ENCODE results near the gene ADGRL3. TPM values are rescaled to one million over a fixed set of nuclear protein-coding genes. Genes with fewer than 3 reads are reported as not detected.
"Not testable (repeated sequence)": the region's sequence is repeated elsewhere in the genome, so short reads cannot be mapped to it uniquely, and the experiment has no call there.

The ADGRL3 gene
- total RNA-seq, 1 donor from 2014 or later = 55.9 TPM

- DNase-seq = no peak
Measured at GRCh38 chr4:61657016-61657415, 456.9 kb downstream of the ADGRL3 start.

GRCh38 chr4:61661960-61662359 lies 461.8 kb downstream of the ADGRL3 start:
- DNase-seq = no peak

- DNase-seq = no peak
Measured at GRCh38 chr4:61662362-61662761, 462.2 kb downstream of the ADGRL3 start.

GRCh38 chr4:61663310-61663709 lies 463.2 kb downstream of the ADGRL3 start:
- no peak for DNase-seq

- no peak for DNase-seq
Measured at GRCh38 chr4:61665649-61666048, 465.5 kb downstream of the ADGRL3 start.

GRCh38 chr4:61666244-61666643 lies 466.1 kb downstream of the ADGRL3 start:
- DNase-seq = peak; percentile 90

- no peak for DNase-seq
Measured at GRCh38 chr4:61671599-61671998, 471.5 kb downstream of the ADGRL3 start.

- no peak for DNase-seq
Measured at GRCh38 chr4:61675464-61675863, 475.3 kb downstream of the ADGRL3 start.

- no peak for DNase-seq
Measured at GRCh38 chr4:61678297-61678696, 478.2 kb downstream of the ADGRL3 start.

- no peak for DNase-seq
Measured at GRCh38 chr4:61693520-61693919, 493.4 kb downstream of the ADGRL3 start.

GRCh38 chr4:61714387-61714911 lies 514.3 kb downstream of the ADGRL3 start:
- no peak for DNase-seq

- no peak for DNase-seq
Measured at GRCh38 chr4:61716426-61716825, 516.3 kb downstream of the ADGRL3 start.

GRCh38 chr4:61723492-61723891 lies 523.4 kb downstream of the ADGRL3 start:
- DNase-seq = no peak

GRCh38 chr4:61727286-61727685 lies 527.2 kb downstream of the ADGRL3 start:
- peak; percentile 9 for DNase-seq

- no peak for DNase-seq
Measured at GRCh38 chr4:61734409-61734808, 534.3 kb downstream of the ADGRL3 start.

GRCh38 chr4:61739887-61740286 lies 539.8 kb downstream of the ADGRL3 start:
- DNase-seq = no peak

GRCh38 chr4:61740886-61741285 lies 540.8 kb downstream of the ADGRL3 start:
- no peak for DNase-seq

- peak; percentile 73 for DNase-seq
Measured at GRCh38 chr4:61741327-61742096, 541.4 kb downstream of the ADGRL3 start.

GRCh38 chr4:61750810-61751209 lies 550.7 kb downstream of the ADGRL3 start:
- no peak for DNase-seq

GRCh38 chr4:61752617-61753016 lies 552.5 kb downstream of the ADGRL3 start:
- no peak for DNase-seq

GRCh38 chr4:61753739-61754138 lies 553.6 kb downstream of the ADGRL3 start:
- DNase-seq = no peak

GRCh38 chr4:61756937-61757336 lies 556.8 kb downstream of the ADGRL3 start:
- DNase-seq = not testable (repeated sequence)

GRCh38 chr4:61757983-61758382 lies 557.9 kb downstream of the ADGRL3 start:
- DNase-seq = not testable (repeated sequence)

GRCh38 chr4:61758596-61758995 lies 558.5 kb downstream of the ADGRL3 start:
- DNase-seq = not testable (repeated sequence)

Measured in skin of body (tissue), 2 donors.